T-helper 22 cell (primary cell): Measurements from ENCODE around the gene ACAP3.

Source experiments
- DNase-seq: peaks from one replicate; pipeline ENCODE4 v3.0.0-alpha.2; 2020; ENCODE audit warnings: low read depth

Gene ACAP3

DNA sequence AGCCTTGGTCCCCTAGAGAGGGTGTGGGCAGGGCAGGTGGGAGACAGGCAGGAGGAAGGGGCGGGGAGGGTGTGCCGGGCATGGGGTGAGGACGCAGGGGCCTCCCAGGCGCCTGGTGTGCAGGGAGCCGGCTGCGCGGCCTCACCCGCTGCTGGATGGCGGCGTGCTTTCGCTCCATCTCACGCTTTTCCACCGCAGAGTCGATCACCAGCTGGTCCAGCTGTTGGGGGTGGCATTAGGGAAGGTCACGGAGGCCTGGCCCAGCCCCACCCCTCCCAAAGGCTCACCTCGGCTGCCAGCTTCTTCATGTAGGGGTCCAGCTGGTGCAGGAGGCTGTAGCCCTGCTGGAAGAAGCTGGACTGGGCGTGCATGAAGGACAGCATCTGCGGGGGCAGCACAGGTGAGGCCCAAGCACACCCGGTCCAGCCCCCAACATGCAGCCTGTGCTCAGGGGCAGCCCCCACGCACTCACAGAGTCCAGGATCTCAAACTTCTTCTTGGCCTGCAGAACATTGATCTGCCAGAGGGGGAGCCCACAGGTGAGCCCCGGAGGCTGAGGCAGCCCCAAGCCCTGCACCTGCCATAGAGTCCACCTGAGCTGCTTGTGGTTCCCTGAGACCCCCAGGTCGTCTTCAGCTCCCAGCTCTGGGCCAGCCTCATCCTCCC lies 7.9 kb downstream of the ACAP3 start:
- DNase-seq, result no peak

DNA sequence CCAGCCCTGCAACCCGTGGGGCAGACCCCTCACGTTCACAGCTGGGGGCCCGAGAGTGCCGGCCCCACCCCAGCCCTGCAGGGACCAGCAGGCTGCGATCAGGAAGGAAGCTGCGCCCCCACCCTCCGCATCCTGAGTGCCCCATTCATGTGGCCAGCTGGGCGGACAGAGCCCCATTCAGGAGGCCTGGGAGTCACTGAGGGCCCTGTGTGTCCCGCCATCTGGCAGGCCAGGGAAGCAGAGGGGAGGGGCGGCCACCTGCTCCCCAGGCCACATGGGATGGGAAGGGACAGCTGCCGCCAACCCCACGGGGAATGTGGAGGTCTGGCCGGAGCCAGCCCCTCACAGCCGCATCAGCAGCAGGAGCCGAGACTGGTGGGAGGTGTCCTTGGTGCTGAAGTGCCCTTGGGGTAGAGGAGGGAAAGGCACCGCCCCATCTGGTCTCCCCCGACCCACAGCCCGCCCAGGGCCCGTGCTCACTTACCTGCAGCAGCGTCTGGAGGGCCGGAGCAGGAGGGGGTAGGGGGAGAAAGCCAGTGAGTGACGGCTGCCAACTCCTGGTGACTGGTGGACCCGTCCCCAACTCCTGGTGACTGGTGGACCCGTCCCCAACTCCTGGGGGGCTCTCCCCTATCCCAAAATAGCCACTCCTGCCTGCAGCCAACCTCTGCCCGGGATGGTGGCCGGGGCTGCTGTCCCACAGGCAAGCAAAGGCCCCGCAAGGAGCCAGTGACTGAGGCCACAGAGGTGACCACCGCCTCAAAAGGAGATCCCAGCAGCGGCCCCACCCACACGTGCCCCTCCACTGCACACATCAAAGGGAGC lies 8.7 kb downstream of the ACAP3 start:
- no peak for DNase-seq

DNA sequence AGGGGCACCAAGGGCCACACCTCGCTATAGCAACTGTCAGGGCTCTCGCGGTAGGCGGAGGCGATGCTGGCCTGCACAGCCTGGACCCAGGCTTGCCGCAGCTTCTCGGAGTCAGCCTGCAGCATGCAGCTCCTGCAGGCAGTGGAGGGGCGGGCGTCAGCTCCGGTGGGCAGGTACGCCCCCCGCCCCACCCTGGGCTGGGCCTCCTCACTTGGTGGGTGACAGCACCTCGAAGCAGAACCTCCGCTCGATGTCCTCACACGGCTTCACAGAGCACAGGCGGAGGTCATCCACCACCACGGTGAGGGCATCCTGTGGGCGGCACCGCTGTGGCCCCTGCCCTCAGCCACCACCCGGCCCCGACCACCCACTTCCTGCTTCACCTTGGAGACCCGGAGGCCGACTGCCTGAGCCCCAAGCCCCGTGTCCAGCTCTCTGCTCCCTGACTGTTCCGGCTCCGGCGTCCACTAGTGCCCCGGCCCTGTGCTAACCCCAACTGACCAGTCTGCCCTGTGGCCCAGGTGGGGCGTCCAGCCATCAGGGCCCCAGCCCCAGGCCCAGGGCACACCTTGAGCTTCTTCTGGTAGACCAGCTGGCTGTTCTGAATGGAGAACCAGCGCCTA lies 9.8 kb downstream of the ACAP3 start:
- DNase-seq, result no peak

DNA sequence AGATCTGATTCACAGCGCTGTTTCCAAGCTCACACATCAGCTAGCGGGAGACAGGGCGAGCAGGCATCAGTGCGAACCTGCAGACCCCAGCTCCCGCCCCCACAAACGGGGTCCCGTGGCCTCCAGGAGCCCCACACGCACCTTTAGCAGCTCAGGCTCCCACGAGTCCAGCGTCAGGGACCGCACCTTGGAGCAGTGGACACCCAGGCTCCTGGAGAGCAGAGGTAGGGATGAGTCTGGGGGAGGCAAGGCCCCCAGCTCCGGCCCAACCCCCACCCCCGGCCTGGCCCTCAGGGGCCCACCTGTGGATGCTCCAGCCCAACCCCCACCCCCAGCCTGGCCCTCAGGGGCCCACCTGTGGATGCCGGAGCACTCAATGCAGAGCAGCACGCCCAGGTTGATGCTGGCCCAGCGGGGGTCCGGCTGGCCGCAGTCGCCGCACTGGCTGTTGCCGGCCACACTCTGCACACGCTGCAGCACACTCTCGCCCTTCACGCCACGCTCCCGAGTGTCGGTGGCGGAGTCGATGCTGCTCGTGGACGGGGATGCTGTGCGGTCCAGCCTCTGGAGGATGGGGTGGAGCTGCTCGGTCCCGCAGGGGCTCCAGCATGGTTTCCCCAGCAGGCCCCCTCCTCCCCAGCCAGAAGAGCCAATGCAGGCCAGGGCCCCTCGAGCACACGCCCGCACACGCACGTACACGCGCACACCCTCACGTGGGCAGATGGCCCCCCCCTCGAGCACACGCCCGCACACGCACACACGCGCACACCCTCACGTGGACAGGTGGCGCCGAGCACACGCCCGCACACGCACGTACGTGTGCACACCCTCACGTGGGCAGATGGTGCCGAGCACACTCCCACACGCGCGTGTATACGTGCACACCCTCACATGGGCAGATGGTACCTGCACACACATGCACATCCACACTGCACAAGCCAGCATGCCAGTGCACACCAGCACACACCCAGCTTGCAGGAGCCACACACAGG lies 11.4 kb downstream of the ACAP3 start:
- no peak for DNase-seq

DNA sequence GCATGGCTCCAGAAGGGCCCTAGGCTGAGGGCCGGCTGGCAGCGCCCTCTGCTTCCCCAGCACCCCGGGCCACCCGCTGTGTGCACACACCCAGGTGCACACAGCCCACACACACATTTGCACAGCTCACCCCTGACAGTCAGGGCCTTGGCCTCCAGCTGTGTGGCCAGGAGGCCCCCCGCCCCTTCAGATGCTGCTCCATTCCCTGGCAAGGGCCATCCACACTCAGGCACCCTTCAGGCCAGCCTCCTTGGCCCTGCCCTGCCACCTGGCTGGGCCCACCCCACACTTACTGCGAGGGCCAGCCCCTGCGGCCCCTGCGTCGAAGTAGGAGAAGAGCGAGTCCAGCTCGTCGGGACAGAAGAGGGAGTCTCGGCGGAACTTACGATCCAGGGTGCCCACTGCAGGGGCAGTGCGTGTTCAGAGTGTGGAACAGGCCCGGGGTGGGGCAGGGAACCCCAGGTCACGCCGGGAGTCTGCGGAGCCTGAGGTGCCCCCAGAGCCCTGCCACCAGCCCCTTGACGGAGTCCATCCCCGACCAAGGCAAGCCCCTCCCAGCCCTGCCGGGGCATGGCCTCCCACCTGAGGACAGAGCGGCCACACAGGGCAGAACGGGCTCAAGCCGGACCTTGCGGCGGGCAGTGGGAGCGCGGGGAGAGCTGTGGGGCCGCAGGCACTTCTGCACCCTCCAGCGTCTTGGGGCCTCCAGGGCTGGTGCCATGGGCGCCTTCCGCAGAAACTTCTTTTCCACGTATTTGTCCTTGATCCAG lies 12.4 kb downstream of the ACAP3 start:
- no peak for DNase-seq

DNA sequence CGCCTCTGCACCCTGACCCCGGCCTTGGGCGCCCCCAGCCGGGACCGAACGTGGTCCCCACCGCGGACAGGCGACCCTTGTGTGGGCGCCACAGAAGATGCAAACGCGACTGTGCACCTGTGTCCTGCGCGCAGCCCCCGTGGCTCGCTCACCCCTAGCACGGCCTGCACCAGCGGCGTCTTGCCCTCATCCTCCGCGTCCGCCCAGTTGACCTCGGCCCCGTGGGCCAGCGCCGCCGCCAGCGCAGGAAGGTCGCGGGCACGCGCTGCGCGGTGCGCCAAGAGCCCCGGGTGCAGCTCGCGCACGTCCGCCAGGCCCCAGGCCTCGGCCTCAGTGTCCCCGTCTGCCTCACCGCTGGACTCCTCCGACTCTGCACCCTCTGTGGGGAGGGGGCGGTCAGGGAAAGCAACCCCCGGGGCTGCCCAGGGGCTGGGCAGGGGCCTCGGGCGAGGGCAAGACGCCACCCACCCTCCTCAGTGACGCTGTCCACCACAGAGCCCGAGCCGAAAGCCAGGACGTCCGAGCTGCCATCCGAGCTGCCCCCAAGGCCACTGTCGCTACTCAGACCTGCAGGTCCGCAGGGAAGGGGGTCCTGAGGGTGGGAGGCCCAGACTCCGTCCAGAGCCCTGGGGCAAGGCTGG lies 13.4 kb downstream of the ACAP3 start:
- no peak for DNase-seq

DNA sequence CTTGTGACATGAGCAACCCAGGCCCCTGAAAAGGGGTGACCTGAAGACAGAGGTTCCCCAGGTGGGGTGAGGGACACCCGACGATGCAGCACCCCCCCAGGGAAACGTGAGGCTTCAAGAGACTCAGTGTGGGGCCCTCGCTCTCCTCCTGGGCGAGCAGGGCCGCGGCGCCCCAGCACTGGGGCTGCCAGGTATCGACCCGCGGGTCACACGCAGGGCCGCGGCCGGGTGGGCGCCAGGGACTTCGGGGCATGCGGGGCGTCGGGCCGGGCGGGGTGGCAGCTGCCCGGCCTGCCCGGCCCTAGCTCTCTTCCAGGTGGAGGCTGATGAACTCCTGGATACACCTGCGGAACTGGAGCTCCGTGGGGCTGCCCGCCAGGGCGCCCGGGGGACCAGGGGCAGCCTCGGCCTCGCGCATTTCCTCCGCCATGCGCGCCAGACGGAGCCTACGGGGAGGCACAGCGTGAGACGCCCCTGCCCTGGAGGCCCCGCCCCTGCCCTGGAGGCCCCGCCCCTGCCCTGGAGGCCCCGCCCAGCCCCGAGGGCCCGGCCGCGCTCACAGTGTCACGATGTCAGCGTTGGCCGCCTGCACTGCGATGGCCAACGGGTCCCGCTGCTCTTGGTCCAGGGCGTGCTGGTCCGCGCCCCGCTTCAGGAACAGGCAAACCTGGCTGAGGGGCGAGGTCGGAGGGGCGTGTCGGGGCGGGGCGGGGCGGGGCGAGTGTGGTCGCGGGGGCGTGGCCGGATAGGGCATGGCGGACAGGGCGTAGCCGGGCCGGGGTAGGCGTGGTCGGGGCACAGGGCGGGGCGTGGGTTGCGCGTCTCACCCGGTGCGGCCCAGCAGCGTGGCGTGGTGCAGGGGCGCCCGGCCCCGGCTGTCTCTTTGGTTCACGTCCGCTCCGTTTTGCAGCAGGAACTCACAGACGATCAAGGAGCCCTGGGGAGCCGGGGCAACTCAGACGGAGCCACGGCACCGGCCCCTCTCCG lies 14.2 kb downstream of the ACAP3 start:
- no peak for DNase-seq

DNA sequence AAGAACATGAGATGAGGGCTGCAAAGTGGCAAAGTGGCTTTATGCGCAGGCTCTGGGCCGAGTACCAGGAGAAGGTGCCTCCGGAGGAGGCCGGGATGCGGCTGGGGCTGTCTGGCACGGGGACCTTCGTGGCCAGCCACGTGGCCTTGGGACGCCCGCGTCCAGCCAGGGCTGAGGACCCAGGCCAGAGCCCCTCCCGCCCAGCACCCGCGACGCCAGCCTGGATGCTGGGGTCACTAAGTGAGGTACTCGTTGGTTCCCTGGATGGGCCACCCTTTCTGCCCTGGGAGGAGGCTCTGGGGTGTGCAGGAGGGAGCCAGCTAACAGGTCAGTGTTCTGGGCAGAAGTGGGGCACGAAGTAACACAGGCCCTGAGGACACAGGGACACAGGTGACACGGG lies 14.9 kb downstream of the ACAP3 start:
- no peak for DNase-seq

DNA sequence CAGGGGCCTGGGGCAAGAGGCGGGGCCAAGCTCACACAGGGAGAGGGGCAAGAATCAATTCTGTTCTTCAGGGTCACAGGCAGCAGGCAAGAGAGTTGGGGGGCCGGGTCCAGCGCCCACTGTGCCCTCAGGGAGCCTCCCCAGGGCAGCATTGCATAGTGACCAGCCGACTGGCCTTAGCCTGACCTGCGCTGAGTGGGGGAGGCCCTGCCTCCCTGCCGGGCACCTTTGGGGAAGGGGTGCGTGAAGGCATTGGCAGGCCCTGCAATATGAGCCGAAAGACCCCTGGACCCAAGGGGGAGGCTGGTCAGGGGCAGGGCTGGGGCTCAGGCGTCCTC lies 15.3 kb downstream of the ACAP3 start:
- DNase-seq, result no peak

DNA sequence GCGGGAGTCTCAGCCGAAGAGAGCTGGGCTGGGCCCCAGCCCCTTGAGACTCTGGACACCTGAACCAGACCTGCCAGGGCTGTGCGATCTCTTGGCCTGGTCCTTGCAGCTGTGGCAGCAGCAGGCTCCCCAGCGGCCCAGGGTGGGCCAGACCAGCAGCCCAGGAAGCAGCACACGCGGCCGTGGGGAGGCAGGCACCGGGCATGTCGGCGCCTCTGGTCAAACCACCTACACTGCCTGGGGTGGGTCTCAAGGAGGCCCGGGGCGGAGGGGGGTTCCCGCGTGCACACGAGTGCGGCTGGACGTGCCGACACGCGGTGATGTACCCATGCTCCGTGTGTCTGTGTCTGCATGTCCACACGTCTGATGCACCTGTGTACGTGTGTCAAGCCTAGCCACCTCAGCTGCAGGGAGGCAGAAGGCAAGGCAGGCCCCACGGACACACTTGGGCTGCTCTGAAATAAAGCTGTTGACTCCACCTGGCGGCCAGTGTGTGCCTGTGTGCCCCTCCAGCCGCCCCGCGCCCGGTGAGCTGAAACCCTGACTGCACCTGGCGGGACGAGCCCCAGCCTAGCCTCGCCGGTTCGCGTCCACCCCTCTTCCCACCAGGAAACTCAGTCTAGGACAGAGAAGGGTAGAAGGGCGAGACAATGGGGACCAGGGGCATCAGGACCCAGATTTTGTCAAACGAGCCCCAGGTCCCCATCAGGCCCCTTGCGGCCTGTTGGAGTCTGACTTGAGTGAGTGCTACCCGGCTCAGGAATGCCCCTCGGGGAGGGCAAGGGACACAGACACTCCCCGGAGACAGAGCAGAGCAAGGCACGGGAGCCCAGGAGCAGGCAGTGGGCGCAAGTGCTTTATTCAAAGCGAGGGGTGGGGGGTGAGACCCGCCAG lies 15.9 kb downstream of the ACAP3 start:
- DNase-seq, result no peak

DNA sequence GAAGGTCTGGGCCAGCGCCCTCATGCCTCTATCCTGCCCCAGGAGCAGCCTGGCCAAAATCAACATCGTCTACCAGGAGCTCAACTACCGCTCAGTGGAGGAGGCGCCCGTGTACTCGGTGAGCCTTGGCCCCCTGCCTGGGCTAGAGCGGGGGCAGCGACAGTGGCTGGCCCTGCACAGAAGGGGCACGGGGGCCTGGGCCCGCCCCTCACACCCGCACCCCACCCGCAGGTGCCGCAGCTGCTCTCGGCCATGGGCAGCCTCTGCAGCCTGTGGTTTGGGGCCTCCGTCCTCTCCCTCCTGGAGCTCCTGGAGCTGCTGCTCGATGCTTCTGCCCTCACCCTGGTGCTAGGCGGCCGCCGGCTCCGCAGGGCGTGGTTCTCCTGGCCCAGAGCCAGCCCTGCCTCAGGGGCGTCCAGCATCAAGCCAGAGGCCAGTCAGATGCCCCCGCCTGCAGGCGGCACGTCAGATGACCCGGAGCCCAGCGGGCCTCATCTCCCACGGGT lies 16.7 kb downstream of the ACAP3 start:
- DNase-seq, result no peak

DNA sequence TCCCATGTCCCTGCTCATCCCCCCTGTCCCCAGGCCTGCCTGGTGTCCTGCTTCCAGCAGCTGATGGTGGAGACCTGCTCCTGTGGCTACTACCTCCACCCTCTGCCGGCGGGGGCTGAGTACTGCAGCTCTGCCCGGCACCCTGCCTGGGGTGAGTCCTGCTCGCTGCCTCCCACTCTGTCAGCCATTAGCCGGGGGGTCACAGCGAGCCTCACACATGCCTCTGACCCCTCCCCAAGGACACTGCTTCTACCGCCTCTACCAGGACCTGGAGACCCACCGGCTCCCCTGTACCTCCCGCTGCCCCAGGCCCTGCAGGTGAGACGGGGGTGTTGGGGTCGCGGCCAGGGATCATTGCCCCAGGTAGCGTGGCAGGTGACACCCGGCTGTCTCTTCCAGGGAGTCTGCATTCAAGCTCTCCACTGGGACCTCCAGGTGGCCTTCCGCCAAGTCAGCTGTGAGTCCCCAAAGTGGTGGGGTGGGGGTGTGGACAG lies 17.4 kb downstream of the ACAP3 start:
- no peak for DNase-seq

DNA sequence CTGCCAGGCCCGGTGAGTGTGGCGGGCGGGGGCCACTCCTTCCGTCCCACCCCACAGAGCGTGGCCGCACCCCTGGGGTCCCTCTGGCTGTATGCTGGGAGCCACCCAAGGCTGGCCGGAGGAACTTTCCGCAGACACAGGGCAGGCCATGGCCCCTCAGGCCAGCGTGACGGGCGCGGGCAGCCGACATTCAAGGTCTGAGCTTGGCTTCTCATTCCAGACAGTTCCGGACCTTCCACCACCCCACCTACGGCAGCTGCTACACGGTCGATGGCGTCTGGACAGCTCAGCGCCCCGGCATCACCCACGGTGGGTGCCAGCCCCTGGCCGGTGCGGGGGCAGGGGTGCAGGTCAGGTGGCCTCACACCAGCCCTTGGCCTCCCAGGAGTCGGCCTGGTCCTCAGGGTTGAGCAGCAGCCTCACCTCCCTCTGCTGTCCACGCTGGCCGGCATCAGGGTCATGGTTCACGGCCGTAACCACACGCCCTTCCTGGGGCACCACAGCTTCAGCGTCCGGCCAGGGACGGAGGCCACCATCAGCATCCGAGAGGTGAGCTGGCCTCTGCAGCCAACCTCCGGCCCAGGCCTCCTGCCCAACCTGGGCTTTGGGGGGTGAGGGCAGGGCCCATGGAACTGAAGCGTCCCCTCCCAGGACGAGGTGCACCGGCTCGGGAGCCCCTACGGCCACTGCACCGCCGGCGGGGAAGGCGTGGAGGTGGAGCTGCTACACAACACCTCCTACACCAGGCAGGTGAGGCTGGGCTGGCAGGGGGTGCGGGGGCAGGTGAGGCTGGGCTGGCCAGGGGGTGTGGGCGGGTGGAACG lies 20.2 kb downstream of the ACAP3 start:
- DNase-seq, result no peak

DNA sequence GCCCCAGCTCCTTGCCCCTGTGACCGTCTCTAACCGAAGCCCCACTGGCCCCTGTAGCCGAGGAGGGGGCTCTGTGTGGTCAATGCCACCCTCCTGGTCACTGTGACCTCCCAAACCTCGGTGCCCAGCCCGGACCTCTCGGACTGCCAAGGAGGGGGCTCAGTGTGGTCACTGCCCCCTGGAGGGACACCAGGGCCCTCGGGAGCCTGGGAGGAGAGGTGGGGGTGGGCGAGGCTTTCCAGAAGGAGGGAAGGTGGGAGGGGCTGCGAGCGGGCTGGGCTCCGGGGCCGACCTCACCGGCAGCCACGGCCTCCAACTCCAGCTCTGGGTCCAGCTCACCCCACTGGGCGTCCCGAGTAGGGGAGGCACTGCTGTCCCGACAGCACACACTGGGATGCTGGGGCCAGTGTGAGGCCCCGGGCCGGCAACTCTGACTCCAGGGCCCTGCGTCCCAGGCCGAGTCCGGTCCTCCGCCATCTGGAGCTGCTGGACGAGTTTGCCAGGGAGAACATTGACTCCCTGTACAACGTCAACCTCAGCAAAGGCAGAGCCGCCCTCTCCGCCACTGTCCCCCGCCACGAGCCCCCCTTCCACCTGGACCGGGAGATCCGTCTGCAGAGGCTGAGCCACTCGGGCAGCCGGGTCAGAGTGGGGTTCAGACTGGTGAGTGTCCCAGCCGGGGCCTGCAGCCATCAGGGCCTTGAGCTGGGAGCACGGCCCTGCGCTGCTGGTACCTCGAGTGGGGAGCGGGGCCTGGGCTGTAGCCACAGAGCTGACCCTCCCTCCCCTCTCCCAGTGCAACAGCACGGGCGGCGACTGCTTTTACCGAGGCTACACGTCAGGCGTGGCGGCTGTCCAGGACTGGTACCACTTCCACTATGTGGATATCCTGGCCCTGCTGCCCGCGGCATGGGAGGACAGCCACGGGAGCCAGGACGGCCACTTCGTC lies 21.1 kb downstream of the ACAP3 start:
- no peak for DNase-seq

DNA sequence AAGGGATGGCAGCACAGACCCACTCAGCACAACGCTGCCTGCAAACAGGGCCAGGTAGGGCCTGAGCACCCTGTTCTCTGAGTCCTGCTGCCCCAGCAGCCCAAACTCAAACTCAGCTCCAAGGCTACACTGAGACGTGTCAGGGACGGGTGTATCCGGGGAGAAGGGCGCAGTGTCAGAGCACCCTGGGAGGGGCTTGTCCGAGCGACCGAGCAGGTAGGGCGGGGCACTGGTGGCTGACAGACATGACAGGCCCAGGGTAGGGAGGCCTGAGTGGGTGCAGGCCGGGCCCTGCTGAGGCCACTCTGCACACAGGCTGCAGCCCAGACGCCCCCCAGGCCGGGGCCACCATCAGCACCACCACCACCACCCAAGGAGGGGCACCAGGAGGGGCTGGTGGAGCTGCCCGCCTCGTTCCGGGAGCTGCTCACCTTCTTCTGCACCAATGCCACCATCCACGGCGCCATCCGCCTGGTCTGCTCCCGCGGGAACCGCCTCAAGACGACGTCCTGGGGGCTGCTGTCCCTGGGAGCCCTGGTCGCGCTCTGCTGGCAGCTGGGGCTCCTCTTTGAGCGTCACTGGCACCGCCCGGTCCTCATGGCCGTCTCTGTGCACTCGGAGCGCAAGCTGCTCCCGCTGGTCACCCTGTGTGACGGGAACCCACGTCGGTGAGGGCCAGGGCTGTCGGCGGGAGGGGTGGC lies 22.0 kb downstream of the ACAP3 start:
- DNase-seq, result no peak
